HEK293 (cell line): Measurements from ENCODE around the gene SHC3.

Experiments
- CTCF ChIA-PET: fragments of 350-600 bp; formaldehyde crosslinking; extraction: SDS; loops from one replicate; lab custom pipeline; 2021; ENCODE audit warnings: antibody characterized with exemption; lab: Yijun Ruan, JAX
- POLR2A ChIA-PET: fragments of 300-600 bp; formaldehyde crosslinking; extraction: SDS; loops from one replicate; lab custom pipeline; 2020; ENCODE audit warnings: antibody characterized with exemption, inconsistent platforms; lab: Yijun Ruan, JAX
- H3K27ac ChIP-seq: fragments of 200-500 bp; sonication (Bioruptor generic); 2 replicates; pipeline ENCODE4 v1.5.1; 2014; ENCODE audit warnings: low read depth, low read length, control low read depth, inconsistent platforms; ENCODE audit errors: extremely low read depth
- H3K36me3 ChIP-seq, 2 experiments: fragments of 200-500 bp in 1 of 2; sonication (Bioruptor generic) in 1 of 2; 1 replicate in 1 of 2; 2 replicates in 1 of 2; pipeline ENCODE4 v1.5.1; 2014 to 2017; ENCODE audit warnings: inconsistent platforms in 2 of 2, low read length in 2 of 2; ENCODE audit not compliant: control insufficient read depth in 2 of 2, insufficient read depth in 1 of 2
- H3K4me1 ChIP-seq: fragments of 200-500 bp; sonication (Bioruptor generic); 2 replicates; pipeline ENCODE4 v1.5.1; 2014; ENCODE audit warnings: mild to moderate bottlenecking, low read length, inconsistent platforms; ENCODE audit not compliant: control insufficient read depth, insufficient read depth
- H3K4me3 ChIP-seq: 2 replicates; pipeline ENCODE4 v1.5.1; 2011; ENCODE audit warnings: low read depth, mild to moderate bottlenecking, control low read depth, low read length, moderate library complexity
- H3K9me3 ChIP-seq: fragments of 200-500 bp; sonication (Bioruptor generic); 2 replicates; pipeline ENCODE4 v1.5.1; 2014; ENCODE audit warnings: low read depth, low read length, inconsistent platforms; ENCODE audit not compliant: control insufficient read depth, insufficient read depth
- BCL6B ChIP-seq: fragments of 450-650 bp; formaldehyde crosslinking; IDR thresholded peaks from 2 replicates; pipeline ENCODE4 v1.5.1; 2017; ENCODE audit warnings: missing biosample characterization, missing genetic modification characterization
- CTCF ChIP-seq: fragments of 450-650 bp; formaldehyde crosslinking; IDR thresholded peaks from 2 replicates; pipeline ENCODE4 v1.5.1; 2016; ENCODE audit warnings: missing biosample characterization, missing genetic modification characterization
- GLI2 ChIP-seq: fragments of 450-650 bp; formaldehyde crosslinking; IDR thresholded peaks from 2 replicates; pipeline ENCODE4; 2017; ENCODE audit warnings: missing biosample characterization, missing genetic modification characterization, low read depth, borderline replicate concordance
- IKZF3 ChIP-seq: fragments of 450-650 bp; IDR thresholded peaks from 2 replicates; pipeline ENCODE4 v1.5.0; 2018; ENCODE audit warnings: missing biosample characterization, mild to moderate bottlenecking, missing genetic modification characterization, moderate library complexity
- PRDM4 ChIP-seq: fragments of 450-650 bp; formaldehyde crosslinking; IDR thresholded peaks from 2 replicates; pipeline ENCODE4 v1.5.1; 2017; ENCODE audit warnings: missing biosample characterization, missing genetic modification characterization
- PRDM6 ChIP-seq: fragments of 450-650 bp; formaldehyde crosslinking; IDR thresholded peaks from 2 replicates; pipeline ENCODE4 v1.5.1; 2017; ENCODE audit warnings: missing biosample characterization, missing genetic modification characterization
- RBAK ChIP-seq: fragments of 450-650 bp; formaldehyde crosslinking; IDR thresholded peaks from 2 replicates; pipeline ENCODE4 v1.5.1; 2016; ENCODE audit warnings: missing biosample characterization, missing genetic modification characterization
- ZBTB1 ChIP-seq: fragments of 450-650 bp; formaldehyde crosslinking; IDR thresholded peaks from 2 replicates; pipeline ENCODE4 v1.5.1; 2016; ENCODE audit warnings: missing biosample characterization, missing genetic modification characterization
- ZBTB21 ChIP-seq: fragments of 450-650 bp; formaldehyde crosslinking; IDR thresholded peaks from 2 replicates; pipeline ENCODE4 v1.5.1; 2017; ENCODE audit warnings: missing biosample characterization, missing genetic modification characterization
- ZNF248 ChIP-seq: fragments of 450-650 bp; formaldehyde crosslinking; IDR thresholded peaks from 2 replicates; pipeline ENCODE4 v1.5.1; 2017; ENCODE audit warnings: missing biosample characterization, missing genetic modification characterization
- ZNF423 ChIP-seq: fragments of 450-650 bp; formaldehyde crosslinking; IDR thresholded peaks from 2 replicates; pipeline ENCODE4 v1.5.1; 2016; ENCODE audit warnings: missing biosample characterization, missing genetic modification characterization
- ZNF433 ChIP-seq: fragments of 450-650 bp; formaldehyde crosslinking; IDR thresholded peaks from 2 replicates; pipeline ENCODE4 v1.5.1; 2016; ENCODE audit warnings: missing biosample characterization, missing genetic modification characterization, low read depth
- ZNF48 ChIP-seq: fragments of 450-650 bp; formaldehyde crosslinking; IDR thresholded peaks from 2 replicates; pipeline ENCODE4 v1.5.1; 2016; ENCODE audit warnings: missing biosample characterization, missing genetic modification characterization
- ZNF548 ChIP-seq: fragments of 450-650 bp; formaldehyde crosslinking; IDR thresholded peaks from 2 replicates; pipeline ENCODE4 v1.5.1; 2016; ENCODE audit warnings: missing biosample characterization, missing genetic modification characterization
- ZNF558 ChIP-seq: fragments of 450-650 bp; formaldehyde crosslinking; IDR thresholded peaks from 2 replicates; pipeline ENCODE4 v1.5.1; 2016; ENCODE audit warnings: missing biosample characterization, missing genetic modification characterization
- ZNF571 ChIP-seq: fragments of 450-650 bp; formaldehyde crosslinking; IDR thresholded peaks from 2 replicates; pipeline ENCODE4 v1.5.0; 2017; ENCODE audit warnings: missing biosample characterization, missing genetic modification characterization
- ZNF670 ChIP-seq: fragments of 450-650 bp; formaldehyde crosslinking; IDR thresholded peaks from 2 replicates; pipeline ENCODE4 v1.5.1; 2016; ENCODE audit warnings: missing biosample characterization, missing genetic modification characterization, low read depth
- ZNF830 ChIP-seq: fragments of 450-650 bp; IDR thresholded peaks from 2 replicates; pipeline ENCODE4 v1.5.0; 2018; ENCODE audit warnings: missing biosample characterization, missing genetic modification characterization, low read depth, mild to moderate bottlenecking, moderate library complexity
- ZNF837 ChIP-seq: fragments of 450-650 bp; formaldehyde crosslinking; IDR thresholded peaks from 2 replicates; pipeline ENCODE4 v1.5.1; 2016; ENCODE audit warnings: missing biosample characterization, missing genetic modification characterization
- ZSCAN18 ChIP-seq: fragments of 450-650 bp; formaldehyde crosslinking; IDR thresholded peaks from 2 replicates; pipeline ENCODE4 v1.5.1; 2016; ENCODE audit warnings: missing biosample characterization, missing genetic modification characterization
- ZXDB ChIP-seq: fragments of 450-650 bp; formaldehyde crosslinking; IDR thresholded peaks from 2 replicates; pipeline ENCODE4 v1.5.1; 2016; ENCODE audit warnings: missing biosample characterization, missing genetic modification characterization

The SHC3 gene

GRCh38 chr9:89113851-89114250, 64.8 kb downstream of the SHC3 start:
- Histone ChIP-seq H3K9me3 (no peaks in the 10 kb centered on the region), H3K36me3 (no peaks in the 10 kb centered on the region), H3K4me3 (no peak overlapping the region), H3K4me1 (no peaks in the 10 kb centered on the region), H3K27ac (no peak overlapping the region)
- TF ChIP-seq PRDM4 (tag by site-specific recombination) (no peak), GLI2 (tag by site-specific recombination) (no peak), ZBTB1 (tag by site-specific recombination) (no peak), ZXDB (tag by site-specific recombination) (no peak), ZNF837 (no peak), RBAK (no peak)
- POLR2A ChIA-PET, result no interaction called here
- CTCF ChIA-PET, result no interaction called here

GRCh38 chr9:89112243-89112642, 66.4 kb downstream of the SHC3 start:
- Histone ChIP-seq H3K27ac (no peak overlapping the region), H3K4me1 (no peaks in the 10 kb centered on the region), H3K36me3 (no peaks in the 10 kb centered on the region), H3K4me3 (no peak overlapping the region), H3K9me3 (no peaks in the 10 kb centered on the region)
- TF ChIP-seq ZNF423 (tag by site-specific recombination) (no peak), CTCF (no peak), IKZF3 (tag by site-specific recombination) (no peak), ZNF548 (tag by site-specific recombination) (no peak), ZNF433 (tag by site-specific recombination) (no peak), ZNF571 (tag by site-specific recombination) (no peak), BCL6B (tag by site-specific recombination) (no peak), ZSCAN18 (no peak), ZNF248 (tag by site-specific recombination) (no peak), ZNF558 (tag by site-specific recombination) (no peak), ZNF48 (tag by site-specific recombination) (no peak), ZNF670 (tag by site-specific recombination) (no peak), PRDM6 (tag by site-specific recombination) (no peak), ZNF830 (tag by site-specific recombination) (no peak), ZBTB21 (tag by site-specific recombination) (no peak)
- POLR2A ChIA-PET, result no interaction called here
- CTCF ChIA-PET, result interaction anchor here (1.2 kb wide), 1 partner anchor 11 kb away, joined by 4 read pairs; no protein-coding TSS in a partner anchor
